SW480 (cell line): ENCODE results near the gene NFYC.

ENCODE experiments used
- DNase-seq: peaks from one replicate; pipeline ENCODE4 v3.0.0-alpha.2; 2016; ENCODE audit warnings: low spot score

The NFYC gene

GRCh38 chr1:40739455-40740008 is 48.0 kb downstream of the NFYC start:
- DNase-seq: no peak

GRCh38 chr1:40740039-40740996 is 48.8 kb downstream of the NFYC start:
- no peak for DNase-seq

GRCh38 chr1:40740997-40741736 is 49.7 kb downstream of the NFYC start:
- DNase-seq: no peak

GRCh38 chr1:40742363-40743061 is 51.0 kb downstream of the NFYC start:
- no peak for DNase-seq

- DNase-seq: no peak
Measured at GRCh38 chr1:40743452-40743851, 51.9 kb downstream of the NFYC start.

- DNase-seq: no peak
Measured at GRCh38 chr1:40743860-40744259, 52.4 kb downstream of the NFYC start.

- no peak for DNase-seq
Measured at GRCh38 chr1:40745176-40745575, 53.7 kb downstream of the NFYC start.

- no peak for DNase-seq
Measured at GRCh38 chr1:40746344-40747090, 55.0 kb downstream of the NFYC start.

- no peak for DNase-seq
Measured at GRCh38 chr1:40748841-40749718, 57.6 kb downstream of the NFYC start.

GRCh38 chr1:40749817-40750216 is 58.3 kb downstream of the NFYC start:
- no peak for DNase-seq

GRCh38 chr1:40750451-40750908 is 59.0 kb downstream of the NFYC start:
- DNase-seq: no peak

- no peak for DNase-seq
Measured at GRCh38 chr1:40751802-40752201, 60.3 kb downstream of the NFYC start.

- DNase-seq: no peak
Measured at GRCh38 chr1:40753142-40753882, 61.8 kb downstream of the NFYC start.

GRCh38 chr1:40754201-40754600 is 62.7 kb downstream of the NFYC start:
- no peak for DNase-seq

- no peak for DNase-seq
Measured at GRCh38 chr1:40755067-40755466, 63.6 kb downstream of the NFYC start.

GRCh38 chr1:40756523-40756922 is 65.0 kb downstream of the NFYC start:
- no peak for DNase-seq

GRCh38 chr1:40757084-40757483 is 65.6 kb downstream of the NFYC start:
- DNase-seq: no peak

GRCh38 chr1:40758004-40758403 is 66.5 kb downstream of the NFYC start:
- no peak for DNase-seq

GRCh38 chr1:40758578-40759343 is 67.3 kb downstream of the NFYC start:
- DNase-seq: no peak
